ENCODE measurements around the gene ALDH5A1.

DNA sequence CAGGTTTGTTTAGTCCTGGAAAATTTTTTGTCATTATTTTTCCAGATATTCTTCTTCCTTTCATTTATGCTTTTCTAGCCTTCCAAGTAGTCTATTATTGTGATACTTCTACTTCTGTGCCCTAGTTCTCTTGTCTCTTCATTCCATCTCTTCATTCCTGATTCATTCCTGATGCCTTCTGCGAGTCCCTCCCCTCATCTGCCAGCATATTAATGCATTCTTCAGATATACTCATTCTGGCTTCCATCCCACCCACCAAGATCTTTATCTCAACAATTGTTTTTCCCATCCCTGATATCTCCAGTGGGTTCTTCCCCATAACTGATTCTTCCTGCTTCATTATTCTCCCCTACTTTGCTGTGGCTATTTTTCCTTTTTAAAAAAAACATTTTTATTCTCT lies 35.2 kb downstream of the ALDH5A1 start:
- TF ChIP-seq, protein P1, sequence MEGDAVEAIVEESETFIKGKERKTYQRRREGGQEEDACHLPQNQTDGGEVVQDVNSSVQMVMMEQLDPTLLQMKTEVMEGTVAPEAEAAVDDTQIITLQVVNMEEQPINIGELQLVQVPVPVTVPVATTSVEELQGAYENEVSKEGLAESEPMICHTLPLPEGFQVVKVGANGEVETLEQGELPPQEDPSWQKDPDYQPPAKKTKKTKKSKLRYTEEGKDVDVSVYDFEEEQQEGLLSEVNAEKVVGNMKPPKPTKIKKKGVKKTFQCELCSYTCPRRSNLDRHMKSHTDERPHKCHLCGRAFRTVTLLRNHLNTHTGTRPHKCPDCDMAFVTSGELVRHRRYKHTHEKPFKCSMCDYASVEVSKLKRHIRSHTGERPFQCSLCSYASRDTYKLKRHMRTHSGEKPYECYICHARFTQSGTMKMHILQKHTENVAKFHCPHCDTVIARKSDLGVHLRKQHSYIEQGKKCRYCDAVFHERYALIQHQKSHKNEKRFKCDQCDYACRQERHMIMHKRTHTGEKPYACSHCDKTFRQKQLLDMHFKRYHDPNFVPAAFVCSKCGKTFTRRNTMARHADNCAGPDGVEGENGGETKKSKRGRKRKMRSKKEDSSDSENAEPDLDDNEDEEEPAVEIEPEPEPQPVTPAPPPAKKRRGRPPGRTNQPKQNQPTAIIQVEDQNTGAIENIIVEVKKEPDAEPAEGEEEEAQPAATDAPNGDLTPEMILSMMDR (conservative IDR thresholded peaks at IDR 0.05) = no peak
- TF ChIP-seq ZFX (IDR thresholded peaks at IDR 0.05) = no peak
